ENCODE results near the gene RRP1.

- no peak for TF ChIP-seq CTCF (IDR thresholded peaks at IDR 0.05; ENCODE audit: low read length)
- no peak for TF ChIP-seq EZH2 (IDR thresholded peaks at IDR 0.05; ENCODE audit: borderline replicate concordance, low read length)
Measured at GRCh38 chr21:43794857-43795256, 5.5 kb downstream of the RRP1 start.

Measured in OCI-LY1 (cell line).